WTC11 (cell line): ENCODE data around the gene RIN2. TPM values are rescaled to one million over a fixed set of nuclear protein-coding genes. Genes with fewer than 3 reads are reported as not detected.

Experiments
- ATAC-seq: fragments of 200-7000 bp; cut with Tn5 transposase; 2 replicates; pipeline ENCODE4 v1.10.0; 2021; ENCODE audit warnings: mild to moderate bottlenecking, moderate library complexity
- CTCF ChIA-PET: fragments of 300-600 bp; sonication (Branson Sonifier 250); formaldehyde crosslinking; loops from one replicate; lab custom pipeline; 2021; ENCODE audit warnings: antibody characterized with exemption; lab: Charles Lee
- POLR2A ChIA-PET: fragments of 350-600 bp; sonication (Branson Sonifier 250); formaldehyde crosslinking; loops from one replicate; lab custom pipeline; 2021; ENCODE audit warnings: antibody characterized with exemption; lab: Charles Lee
- DNase-seq: peaks from one replicate; pipeline ENCODE4 v3.0.0; 2021; ENCODE audit warnings: low spot score
- H3K27ac Mint-ChIP-seq: 2 replicates; pipeline ENCODE4 v1.8.0; 2021; ENCODE audit warnings: mixed read lengths
- H3K27me3 Mint-ChIP-seq: 2 replicates; pipeline ENCODE4 v1.8.0; 2021; ENCODE audit warnings: low read depth, mild to moderate bottlenecking, moderate library complexity, mixed read lengths
- H3K36me3 Mint-ChIP-seq: 2 replicates; pipeline ENCODE4 v1.8.0; 2021; ENCODE audit warnings: mixed read lengths
- H3K4me1 Mint-ChIP-seq: 2 replicates; pipeline ENCODE4 v1.8.0; 2022; ENCODE audit warnings: mixed read lengths
- H3K4me3 Mint-ChIP-seq: 2 replicates; pipeline ENCODE4 v1.8.0; 2021; ENCODE audit warnings: mild to moderate bottlenecking, moderate library complexity, mixed read lengths
- H3K9me3 Mint-ChIP-seq: 2 replicates; pipeline ENCODE4 v1.8.0; 2021; ENCODE audit warnings: mixed read lengths
- ARID4B ChIP-seq: sonication (generic); formaldehyde crosslinking; IDR thresholded peaks from 2 replicates; pipeline ENCODE4 v1.8.0; 2023; ENCODE audit warnings: missing genetic modification reagents, mild to moderate bottlenecking, borderline replicate concordance
- CREM ChIP-seq: sonication (generic); formaldehyde crosslinking; IDR thresholded peaks from 2 replicates; pipeline ENCODE4 v1.8.1; 2022; ENCODE audit warnings: mild to moderate bottlenecking, missing genetic modification reagents, moderate library complexity
- CTCF ChIP-seq: fragments of 200-600 bp; IDR thresholded peaks from 2 replicates; pipeline ENCODE4 v1.8.0; 2022; ENCODE audit warnings: antibody characterized with exemption
- HMGA2 ChIP-seq: fragments of 250-450 bp; sonication (Bioruptor Pico); IDR thresholded peaks from 2 replicates; pipeline ENCODE4 v1.4.0; 2021; ENCODE audit warnings: mild to moderate bottlenecking, moderate library complexity
- JAZF1 ChIP-seq: fragments of 250-450 bp; sonication (Bioruptor Pico); IDR thresholded peaks from 2 replicates; pipeline ENCODE4 v1.9.0; 2021; ENCODE audit warnings: moderate library complexity, mild to moderate bottlenecking, inconsistent platforms
- NFE2L1 ChIP-seq: sonication (generic); formaldehyde crosslinking; IDR thresholded peaks from 2 replicates; pipeline ENCODE4 v1.8.1; 2023; ENCODE audit warnings: missing genetic modification reagents
- SP1 ChIP-seq: sonication (generic); formaldehyde crosslinking; conservative IDR thresholded peaks from 2 replicates; pipeline ENCODE4 v1.8.1; 2022; ENCODE audit warnings: missing genetic modification reagents
- STAT6 ChIP-seq: sonication (generic); formaldehyde crosslinking; conservative IDR thresholded peaks from 2 replicates; pipeline ENCODE4 v1.8.1; 2023; ENCODE audit warnings: mild to moderate bottlenecking, low read depth, missing genetic modification reagents, moderate library complexity
- ZNF423 ChIP-seq: fragments of 250-450 bp; sonication (Bioruptor Pico); IDR thresholded peaks from 2 replicates; pipeline ENCODE4 v2.1.2; 2022; ENCODE audit warnings: mild to moderate bottlenecking, moderate library complexity
- total RNA-seq: library from RNA; stranded (reverse); gene quantifications from 3 replicates; pipeline ENCODE4 v1.2.3, GENCODE V29; 2021
- TF ChIP-seq, protein P1 (sequence below): sonication (generic); formaldehyde crosslinking; IDR thresholded peaks from 2 replicates; pipeline ENCODE4 v1.8.0; 2022; ENCODE audit warnings: mild to moderate bottlenecking, missing genetic modification reagents
- TF ChIP-seq, protein P2 (sequence below): sonication (generic); formaldehyde crosslinking; IDR thresholded peaks from 2 replicates; pipeline ENCODE4 v1.8.1; 2022; ENCODE audit warnings: low read depth, mild to moderate bottlenecking, moderate library complexity, missing genetic modification reagents, borderline replicate concordance

Gene RIN2
- total RNA-seq, 1 experiment from 2014 or later, result 4.3 TPM

- DNase-seq, result peak; percentile 27
- TF ChIP-seq HMGA2 (CRISPR knock-in tag) (no peak), NFE2L1 (CRISPR knock-in tag) (no peak)
- TF ChIP-seq, protein P1, sequence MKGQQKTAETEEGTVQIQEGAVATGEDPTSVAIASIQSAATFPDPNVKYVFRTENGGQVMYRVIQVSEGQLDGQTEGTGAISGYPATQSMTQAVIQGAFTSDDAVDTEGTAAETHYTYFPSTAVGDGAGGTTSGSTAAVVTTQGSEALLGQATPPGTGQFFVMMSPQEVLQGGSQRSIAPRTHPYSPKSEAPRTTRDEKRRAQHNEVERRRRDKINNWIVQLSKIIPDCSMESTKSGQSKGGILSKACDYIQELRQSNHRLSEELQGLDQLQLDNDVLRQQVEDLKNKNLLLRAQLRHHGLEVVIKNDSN (CRISPR knock-in tag), result peak; percentile 40; the same call in 1 of the 2 replicates
- peaks cover 6% of the 10 kb centered on the region for H3K9me3 Mint-ChIP-seq
- peak; percentile 37 for ATAC-seq
- peaks cover 33% of the 10 kb centered on the region for H3K4me1 Mint-ChIP-seq
- H3K27me3 Mint-ChIP-seq, result no peaks in the 10 kb centered on the region
- H3K36me3 Mint-ChIP-seq, result 0 out of 2 replicates have a peak, but pooled peaks cover 3% of the 10 kb centered on the region
- H3K4me3 Mint-ChIP-seq, result no peak overlapping the region
- POLR2A ChIA-PET, result no interaction called here
- no peak overlapping the region for H3K27ac Mint-ChIP-seq
- CTCF ChIA-PET, result interaction anchor here (1.0 to 1.6 kb wide), 3 partner anchors 13 to 231 kb away, joined by 4 to 9 read pairs (median 5); partner anchors contain the start of gene NAA20
Observed at GRCh38 chr20:19786311-19786710, 28.3 kb downstream of the RIN2 start.

- H3K9me3 Mint-ChIP-seq, result peaks cover 6% of the 10 kb centered on the region
Observed at GRCh38 chr20:19787366-19787765, 29.3 kb downstream of the RIN2 start.

GRCh38 chr20:19789009-19789408, 31.0 kb downstream of the RIN2 start:
- CTCF ChIA-PET, result interaction anchor here (0.6 to 2.1 kb wide), 23 partner anchors 9 to 263 kb away, joined by 3 to 19 read pairs (median 4); partner anchors contain the start of genes CFAP61, CRNKL1 and NAA20
- Mint-ChIP-seq H3K4me1 (peaks cover 39% of the 10 kb centered on the region), H3K27me3 (no peaks in the 10 kb centered on the region), H3K36me3 (0 out of 2 replicates have a peak, but pooled peaks cover 3% of the 10 kb centered on the region), H3K4me3 (no peak overlapping the region), H3K9me3 (peaks cover 6% of the 10 kb centered on the region), H3K27ac (no peak overlapping the region)
- POLR2A ChIA-PET, result no interaction called here
- DNase-seq (no peak), ATAC-seq (peak; percentile 48)
- no peak for TF ChIP-seq ZNF423 (CRISPR knock-in tag)
- TF ChIP-seq CTCF, result 0 out of 2 replicates have a peak, but pooled peaks have one; percentile 3

More at GRCh38 chr20:19787366-19787765, 29.3 kb downstream of the RIN2 start:
- Mint-ChIP-seq H3K27me3 (no peaks in the 10 kb centered on the region), H3K36me3 (0 out of 2 replicates have a peak, but pooled peaks cover 3% of the 10 kb centered on the region), H3K27ac (no peak overlapping the region), H3K4me1 (peaks cover 41% of the 10 kb centered on the region), H3K4me3 (no peak overlapping the region)
- DNase-seq (no peak), ATAC-seq (no peak)
- TF ChIP-seq SP1 (CRISPR knock-in tag) (no peak), JAZF1 (no peak)
- CTCF ChIA-PET, result interaction anchor here (0.7 kb wide), 1 partner anchor 354 kb away, joined by 3 read pairs; no protein-coding TSS in a partner anchor
- POLR2A ChIA-PET, result interaction anchor here (0.6 kb wide), 1 partner anchor 1305 kb away, joined by 4 read pairs; no protein-coding TSS in a partner anchor

DNA sequence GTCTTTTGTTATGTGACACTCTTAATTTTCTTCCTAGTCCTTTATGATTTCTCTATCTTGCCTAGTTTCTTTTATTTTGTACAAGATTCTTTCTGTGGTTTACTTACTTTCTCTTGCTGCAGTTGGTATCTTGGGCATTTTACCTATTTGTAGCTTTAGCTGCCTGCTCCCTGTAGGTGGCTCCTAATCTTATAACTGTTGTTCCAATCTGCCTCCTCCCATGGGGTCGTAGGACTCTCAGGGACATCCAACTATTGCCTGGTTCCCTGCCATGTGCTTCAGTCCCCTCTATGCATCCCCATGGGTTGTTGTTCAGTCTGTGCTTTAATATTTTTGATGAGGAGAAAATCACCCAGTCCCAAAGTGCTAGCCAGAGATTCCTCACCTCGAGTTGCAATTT, 31.4 kb downstream of the RIN2 start:
- ChIA-PET CTCF (interaction anchor here (0.7 to 2.1 kb wide), 20 partner anchors 9 to 263 kb away, joined by 3 to 19 read pairs (median 4); partner anchors contain the start of genes CFAP61, CRNKL1 and NAA20), POLR2A (no interaction called here)
- no peak for DNase-seq
- Mint-ChIP-seq H3K9me3 (peaks cover 6% of the 10 kb centered on the region), H3K27ac (no peak overlapping the region), H3K36me3 (0 out of 2 replicates have a peak, but pooled peaks cover 3% of the 10 kb centered on the region), H3K27me3 (no peaks in the 10 kb centered on the region), H3K4me3 (no peak overlapping the region), H3K4me1 (peaks cover 35% of the 10 kb centered on the region)
- ATAC-seq, result peak; percentile 75
- TF ChIP-seq, protein P2, sequence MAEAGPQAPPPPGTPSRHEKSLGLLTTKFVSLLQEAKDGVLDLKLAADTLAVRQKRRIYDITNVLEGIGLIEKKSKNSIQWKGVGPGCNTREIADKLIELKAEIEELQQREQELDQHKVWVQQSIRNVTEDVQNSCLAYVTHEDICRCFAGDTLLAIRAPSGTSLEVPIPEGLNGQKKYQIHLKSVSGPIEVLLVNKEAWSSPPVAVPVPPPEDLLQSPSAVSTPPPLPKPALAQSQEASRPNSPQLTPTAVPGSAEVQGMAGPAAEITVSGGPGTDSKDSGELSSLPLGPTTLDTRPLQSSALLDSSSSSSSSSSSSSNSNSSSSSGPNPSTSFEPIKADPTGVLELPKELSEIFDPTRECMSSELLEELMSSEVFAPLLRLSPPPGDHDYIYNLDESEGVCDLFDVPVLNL, result no peak
- 0 out of 2 replicates have a peak, but pooled peaks have one; percentile 1 for TF ChIP-seq CTCF
- no peak for TF ChIP-seq CREM
- no peak for TF ChIP-seq ARID4B
- no peak for TF ChIP-seq STAT6 (CRISPR knock-in tag)
